ENCODE measurements around the gene OTULIN. TPM values are rescaled to one million over a fixed set of nuclear protein-coding genes. Genes with fewer than 3 reads are reported as not detected.

OTULIN gene
- total RNA-seq, 1 experiment from 2014 or later, result 23.0 TPM

DNA sequence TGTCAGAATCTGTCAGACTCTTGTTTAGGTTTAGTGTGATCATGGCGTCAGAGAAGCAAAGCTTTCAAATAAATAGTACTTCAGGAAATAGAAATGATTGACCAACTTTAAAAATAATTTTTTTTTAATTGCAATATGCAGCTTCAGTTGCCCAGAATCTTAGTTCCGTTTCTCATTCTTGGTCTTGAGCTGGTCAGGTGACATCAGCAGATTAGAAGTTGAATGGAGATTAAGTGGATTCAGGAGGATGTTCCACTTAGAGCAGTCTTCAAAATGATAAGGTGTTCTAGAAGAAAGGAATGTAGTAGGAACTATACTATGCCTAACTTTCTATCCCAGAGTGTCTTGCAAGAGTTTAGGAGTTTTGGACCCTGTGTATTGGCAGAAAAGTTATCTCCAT, 30.6 kb downstream of the OTULIN start:
- no peak for DNase-seq (ENCODE audit: extremely low read depth, low read depth)

DNA sequence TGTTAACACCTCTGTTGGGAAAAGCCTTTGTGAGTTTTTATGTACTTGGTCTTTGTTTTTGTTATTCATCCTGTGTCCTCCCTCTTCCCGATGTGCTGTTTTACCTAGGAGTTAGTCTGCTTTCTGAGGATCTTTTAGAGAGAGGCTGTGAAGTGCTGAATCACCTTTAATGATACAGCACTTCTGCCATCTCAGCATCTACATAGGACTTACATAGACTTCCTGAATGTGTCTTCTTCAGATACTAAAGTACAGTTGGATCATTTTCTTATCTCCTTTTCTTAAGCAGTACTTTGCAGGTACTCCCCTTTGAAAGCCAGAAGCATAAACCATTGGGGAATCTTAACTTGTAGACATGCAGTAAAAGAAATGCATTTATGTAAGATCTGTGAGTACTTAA, 31.5 kb downstream of the OTULIN start:
- peak; percentile 65 for DNase-seq (ENCODE audit: extremely low read depth, low read depth)

DNA sequence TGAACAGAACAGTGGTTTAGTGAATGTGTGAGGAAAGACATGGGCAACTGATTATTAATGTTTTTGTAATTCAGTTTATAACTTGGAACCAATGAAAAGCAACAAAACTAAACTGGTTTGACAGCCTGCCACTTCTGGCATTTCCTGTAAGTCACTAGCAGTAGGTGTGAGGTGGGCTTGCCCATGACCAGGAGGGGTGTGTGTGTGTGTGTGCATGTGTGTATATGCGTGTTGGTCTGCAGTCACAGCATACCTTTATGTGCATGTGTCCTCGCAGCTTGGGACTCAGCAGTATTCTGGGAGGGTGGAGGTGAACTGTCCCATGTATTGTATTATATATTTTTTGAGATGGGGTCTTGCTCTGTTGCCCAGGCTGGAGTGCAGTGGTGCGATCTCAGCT, 32.3 kb downstream of the OTULIN start:
- no peak for DNase-seq (ENCODE audit: extremely low read depth, low read depth)

DNA sequence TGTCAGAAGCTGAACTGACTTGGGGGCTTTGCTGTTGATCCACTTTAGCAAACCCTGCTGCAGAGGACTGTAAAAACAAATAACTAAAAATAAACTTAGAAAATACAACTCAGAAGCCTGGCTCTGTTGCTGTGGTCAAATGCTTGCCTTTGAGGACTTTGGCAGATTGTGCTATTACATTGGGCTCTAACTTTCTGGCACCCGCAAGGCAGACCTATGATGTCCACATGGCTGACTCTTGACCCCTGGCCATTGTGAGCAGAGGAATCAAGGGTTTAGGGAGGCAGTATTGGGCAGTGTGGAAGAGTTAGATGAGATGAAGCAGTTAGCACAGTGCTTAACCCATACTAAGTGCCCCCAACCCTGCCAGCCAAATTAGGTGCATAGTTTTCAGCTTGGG, 34.0 kb downstream of the OTULIN start:
- no peak for DNase-seq (ENCODE audit: extremely low read depth, low read depth)

DNA sequence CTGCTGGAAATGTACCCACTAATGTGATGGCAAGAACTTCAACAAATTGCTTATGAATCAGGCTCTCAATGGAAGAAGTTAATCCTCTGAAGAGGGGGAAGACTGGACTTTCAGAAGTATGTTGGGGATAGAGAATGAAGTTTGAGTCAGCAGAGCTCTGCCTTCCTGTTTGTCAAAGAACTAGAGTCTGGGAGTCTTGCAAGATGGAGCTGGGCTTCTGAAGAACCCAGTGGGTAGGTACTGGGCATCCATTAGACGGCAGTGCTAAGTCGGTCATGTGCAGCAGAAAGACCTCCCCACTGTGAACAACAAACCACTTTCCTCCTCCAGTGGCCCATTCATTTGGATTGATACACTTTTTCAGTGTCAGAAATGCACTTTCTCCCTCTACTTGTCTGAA, 34.6 kb downstream of the OTULIN start:
- DNase-seq (ENCODE audit: extremely low read depth, low read depth), result no peak

DNA sequence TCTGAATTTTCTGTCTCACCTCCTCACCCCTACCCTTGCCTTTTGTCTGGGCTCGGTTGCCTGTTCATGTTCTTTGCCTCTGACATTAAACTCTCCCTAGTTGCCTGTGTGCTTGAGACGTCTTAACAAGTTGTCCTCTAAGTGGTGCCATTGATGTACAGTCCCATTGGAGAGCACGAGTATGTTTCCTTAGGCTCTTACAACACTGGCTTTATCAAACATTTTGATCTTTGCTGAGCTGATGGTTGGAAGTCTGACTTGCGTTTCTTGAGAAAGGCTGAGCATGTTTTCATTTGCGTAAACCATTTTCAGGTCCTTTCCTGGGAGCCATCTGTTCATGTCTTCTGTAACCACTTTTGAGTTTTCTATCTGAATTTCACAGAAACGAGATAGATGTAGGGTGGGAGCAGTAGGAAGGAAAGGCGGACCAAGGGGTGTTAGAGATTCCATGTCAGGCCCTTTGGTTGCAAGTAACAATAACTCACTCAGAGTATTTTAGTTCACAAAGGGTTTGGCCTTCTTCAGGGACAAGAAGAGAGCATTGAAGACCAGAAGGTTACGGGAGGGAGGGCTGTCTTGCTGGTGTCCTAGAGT, 35.4 kb downstream of the OTULIN start:
- DNase-seq (ENCODE audit: extremely low read depth, low read depth), result no peak

DNA sequence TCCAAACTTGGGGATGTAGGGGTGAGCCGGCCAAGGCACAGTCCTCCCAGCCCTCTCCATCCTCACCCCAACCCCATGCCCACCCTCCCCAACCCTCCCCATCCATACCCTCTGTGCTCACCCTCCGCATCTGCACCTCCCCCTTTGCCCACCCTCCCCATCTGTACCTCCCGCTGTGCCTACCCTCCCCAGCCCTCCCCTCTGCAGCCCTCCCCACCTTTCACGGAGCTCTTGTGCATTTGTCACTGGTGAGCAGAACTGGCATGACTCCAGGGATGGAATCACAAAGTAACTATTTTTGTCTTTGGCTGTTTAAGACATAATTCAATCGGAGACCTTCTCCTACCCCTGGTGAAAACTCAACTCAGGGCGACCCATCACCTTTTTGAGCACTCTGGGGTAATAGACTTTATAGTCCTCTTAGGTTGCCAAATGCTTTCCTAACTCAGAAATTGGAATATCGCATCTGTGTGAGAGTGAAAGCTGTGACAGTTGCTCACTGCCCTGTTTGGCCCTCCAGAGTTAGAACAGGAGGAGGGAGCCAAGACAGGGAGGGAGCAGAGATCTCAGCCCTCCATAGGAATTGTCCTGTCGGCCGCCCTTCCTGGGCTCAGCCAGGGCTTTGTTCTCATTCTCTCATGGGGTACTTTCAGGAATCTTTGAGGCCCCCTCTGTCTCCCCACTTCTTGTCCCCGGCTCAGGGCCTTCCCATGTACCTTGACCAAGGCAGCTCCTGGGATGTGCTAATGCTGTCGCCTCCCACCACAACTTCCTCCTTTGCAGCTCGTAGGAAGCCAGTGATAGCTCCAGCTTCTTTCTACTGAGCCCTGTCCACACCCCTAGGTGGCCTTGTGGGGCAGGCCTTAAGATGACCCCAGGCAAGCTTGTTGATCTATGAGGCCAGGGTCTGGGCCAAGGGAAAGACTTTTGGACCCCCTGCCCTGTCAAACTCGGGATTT, 36.2 kb downstream of the OTULIN start:
- DNase-seq (ENCODE audit: extremely low read depth, low read depth), result no peak

DNA sequence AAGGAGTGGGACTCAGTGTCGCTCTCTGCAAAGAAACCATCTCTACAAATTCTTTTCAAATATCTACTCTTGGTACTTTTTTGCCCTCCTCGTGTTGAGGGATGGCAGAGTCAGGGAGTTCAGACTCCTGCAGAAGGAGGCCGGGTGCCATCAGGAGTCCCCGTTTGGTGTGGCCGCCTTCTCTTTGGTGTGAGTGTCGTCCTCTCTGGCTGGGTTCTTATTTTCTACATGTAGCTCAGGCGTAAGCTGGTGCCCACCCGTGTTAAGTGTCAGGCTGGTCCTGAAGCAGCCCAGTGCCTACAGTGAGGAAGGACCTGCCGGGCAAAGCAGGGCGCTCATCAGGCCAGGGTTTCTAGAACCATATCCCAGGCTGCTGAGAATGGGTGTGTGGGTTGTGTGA, 37.0 kb downstream of the OTULIN start:
- DNase-seq (ENCODE audit: extremely low read depth, low read depth), result no peak

DNA sequence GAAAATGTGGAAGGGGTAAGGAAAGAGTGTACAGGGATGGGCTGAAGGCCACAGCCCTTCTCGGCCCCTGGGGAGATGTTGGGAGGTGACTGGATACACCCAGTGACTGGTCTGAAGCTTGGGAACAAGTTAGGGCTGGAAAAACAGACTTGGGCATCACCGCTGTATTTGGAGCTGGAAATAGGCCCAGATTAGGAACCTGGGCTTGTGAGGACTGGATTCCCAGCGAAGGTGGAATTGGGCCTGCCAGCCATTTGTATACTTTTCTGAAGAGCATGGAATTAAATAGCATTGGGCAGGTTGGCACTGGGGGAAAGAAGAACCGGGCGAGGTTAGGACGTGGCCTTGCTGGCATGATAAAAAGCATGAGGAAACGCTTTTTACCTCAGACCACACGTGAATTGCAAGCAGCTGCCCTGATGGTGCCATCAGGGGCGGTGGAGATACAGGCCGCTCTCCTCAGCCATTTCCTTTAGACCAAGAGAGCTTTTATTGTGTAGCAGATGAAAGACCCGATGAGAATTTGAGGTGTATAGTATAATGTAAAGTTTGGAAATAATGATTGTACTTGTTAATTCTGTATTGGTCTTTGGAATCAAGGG, 37.8 kb downstream of the OTULIN start:
- no peak for DNase-seq (ENCODE audit: extremely low read depth, low read depth)

DNA sequence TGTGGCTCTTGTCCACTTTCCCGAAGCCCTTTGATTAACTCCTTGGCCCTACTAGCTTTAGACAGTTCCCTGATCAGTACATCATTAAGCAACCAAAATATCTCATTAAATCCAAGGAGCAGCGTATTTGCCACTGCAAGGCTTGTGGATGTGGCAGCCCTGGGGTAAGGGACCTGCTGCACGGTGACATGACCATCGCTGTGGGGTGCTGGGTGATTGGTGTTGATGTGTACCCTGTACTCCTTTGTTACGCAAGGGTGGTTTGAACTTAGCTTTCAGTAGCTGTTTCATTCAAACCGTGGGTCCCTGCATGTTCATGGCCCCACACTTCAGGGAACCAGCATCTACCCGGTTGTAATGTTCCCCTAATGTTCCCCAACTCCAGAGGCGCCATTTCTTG, 41.0 kb downstream of the OTULIN start:
- DNase-seq (ENCODE audit: extremely low read depth, low read depth), result no peak

DNA sequence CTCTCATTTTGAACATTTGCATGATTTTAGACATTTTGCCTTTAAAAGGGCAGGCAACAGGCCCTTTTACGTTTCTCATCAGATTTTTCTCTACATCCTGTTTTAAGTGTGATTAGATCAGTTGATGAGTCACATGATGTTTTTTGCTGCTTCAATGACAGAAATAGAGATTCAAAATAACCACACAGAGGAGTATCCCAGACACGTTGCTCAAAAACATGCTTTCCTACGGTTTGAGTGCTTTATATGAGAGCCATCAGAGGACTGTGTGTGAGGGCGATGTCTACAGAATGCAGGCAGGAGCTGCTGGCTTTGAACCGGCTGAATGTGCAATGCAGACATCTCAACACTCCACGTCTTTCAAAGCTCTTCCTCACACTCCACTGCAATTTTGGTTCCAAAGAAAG, 42.1 kb downstream of the OTULIN start:
- DNase-seq (ENCODE audit: extremely low read depth, low read depth), result no peak

DNA sequence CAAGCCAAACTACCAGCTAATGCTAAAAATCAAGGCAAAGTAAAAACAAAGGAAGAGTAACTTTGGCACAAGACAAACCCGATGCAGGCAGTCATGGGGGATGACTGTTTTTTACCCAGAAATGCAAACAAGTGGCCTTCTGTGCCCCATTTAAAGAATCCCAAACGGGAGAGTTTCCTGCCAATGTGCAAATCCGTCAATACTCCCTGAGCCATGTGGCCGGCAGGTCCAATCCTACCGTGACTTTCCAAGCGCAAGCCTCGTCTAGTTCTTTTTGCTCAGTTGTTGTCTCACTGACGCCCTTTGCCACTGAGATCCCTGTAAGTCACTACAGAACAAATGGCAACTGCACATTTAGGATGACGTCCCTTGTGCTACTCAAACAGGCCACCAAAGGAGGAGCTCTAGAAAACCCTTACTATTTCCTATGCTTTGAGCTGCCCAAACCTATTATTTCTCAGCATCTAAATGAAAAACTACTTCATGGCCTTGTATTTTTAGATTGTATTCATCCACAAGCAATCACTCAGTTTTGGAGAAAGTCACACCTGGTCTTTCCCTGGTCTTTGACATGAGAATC, 43.4 kb downstream of the OTULIN start:
- no peak for DNase-seq (ENCODE audit: extremely low read depth, low read depth)

DNA sequence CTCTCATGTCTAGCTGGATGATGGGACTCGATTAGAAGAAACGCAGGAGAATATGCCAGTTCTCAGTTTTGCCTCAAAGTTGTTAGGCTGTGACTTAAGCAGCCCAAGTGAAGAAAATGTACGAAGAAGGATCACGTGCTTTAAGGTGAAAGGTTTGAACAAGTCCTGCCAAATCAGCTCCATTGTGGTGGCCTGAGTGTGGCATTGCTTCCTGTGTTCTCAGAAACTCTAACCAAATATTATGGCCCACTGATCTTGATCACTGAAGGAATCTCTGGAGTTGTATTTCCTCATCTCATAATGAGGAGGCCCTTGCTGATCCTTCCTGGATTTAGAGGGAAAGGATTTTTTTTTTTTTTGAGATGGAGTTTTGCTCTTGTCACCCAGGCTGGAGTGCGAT, 44.0 kb downstream of the OTULIN start:
- no peak for DNase-seq (ENCODE audit: extremely low read depth, low read depth)

DNA sequence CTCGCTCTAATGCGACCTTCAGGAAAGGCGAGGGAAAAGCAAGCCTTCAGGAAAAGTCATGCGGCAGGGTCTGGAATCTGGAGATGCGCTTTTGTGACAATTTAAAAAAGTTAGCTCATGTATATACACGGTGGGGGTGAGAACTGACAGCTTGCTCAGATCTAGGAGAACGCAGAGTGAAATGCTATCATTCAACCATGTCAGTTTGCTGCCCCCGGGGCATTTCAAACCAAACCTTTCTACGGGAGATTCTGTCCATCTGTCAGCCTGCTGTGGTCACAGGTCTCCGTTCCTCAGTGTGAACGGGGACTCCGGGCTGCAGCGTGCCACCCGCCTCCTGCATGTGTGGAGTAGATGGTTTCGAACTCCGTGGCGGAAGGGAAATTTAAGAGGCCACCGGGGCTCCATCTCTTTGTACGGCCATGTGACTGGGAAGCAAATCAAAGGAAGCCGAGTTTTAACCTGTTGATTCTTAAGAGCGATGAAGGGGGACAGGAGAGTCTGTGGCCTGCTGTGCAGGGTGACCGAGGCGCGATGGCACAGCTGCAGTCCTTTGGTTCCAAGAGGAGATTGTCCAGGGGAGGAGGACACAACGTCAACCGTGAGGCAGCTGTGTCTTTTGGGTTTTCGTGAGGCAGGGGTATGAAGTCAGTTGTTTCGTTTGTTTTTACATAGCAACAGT, 45.9 kb downstream of the OTULIN start:
- no peak for DNase-seq (ENCODE audit: extremely low read depth, low read depth)

DNA sequence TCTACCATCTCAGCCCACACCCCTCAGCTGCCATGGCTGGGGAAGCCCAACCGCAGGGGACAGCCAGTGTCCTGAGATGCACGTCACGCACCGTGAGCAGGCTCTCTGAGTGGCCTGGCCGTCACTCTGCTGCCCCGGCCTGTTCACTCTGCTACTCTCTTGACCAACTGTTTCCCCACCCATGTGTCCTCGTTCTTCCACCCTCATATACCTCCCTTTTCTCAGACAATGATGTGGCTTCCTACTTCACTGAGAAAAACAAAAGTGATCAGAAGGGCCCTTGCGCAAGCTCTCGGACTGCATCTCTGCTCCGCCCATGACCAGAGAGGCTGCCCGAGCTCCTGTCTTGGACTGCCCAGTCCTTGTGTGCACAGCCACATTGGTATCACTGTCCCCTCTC, 47.6 kb downstream of the OTULIN start:
- DNase-seq (ENCODE audit: extremely low read depth, low read depth), result no peak

DNA sequence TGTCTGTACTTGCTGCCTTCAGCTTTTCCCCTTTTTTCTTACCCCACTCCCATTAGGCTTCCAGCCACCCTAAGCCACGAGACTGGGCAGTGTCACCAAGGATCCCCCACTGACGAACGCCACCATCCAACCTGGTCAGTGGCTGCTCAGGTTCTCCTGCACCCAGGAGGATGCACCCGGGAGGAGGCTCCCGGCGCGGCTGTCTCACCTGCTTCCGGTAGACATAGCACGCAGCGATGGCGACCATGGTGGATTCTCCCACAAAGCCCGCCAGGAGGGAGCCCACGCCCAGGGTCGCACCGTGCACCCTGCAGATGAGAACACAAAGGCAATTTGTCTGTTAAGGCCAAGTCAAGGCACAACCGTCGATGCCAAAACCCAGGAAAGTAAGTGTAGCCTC, 48.1 kb downstream of the OTULIN start:
- DNase-seq (ENCODE audit: extremely low read depth, low read depth), result no peak

DNA sequence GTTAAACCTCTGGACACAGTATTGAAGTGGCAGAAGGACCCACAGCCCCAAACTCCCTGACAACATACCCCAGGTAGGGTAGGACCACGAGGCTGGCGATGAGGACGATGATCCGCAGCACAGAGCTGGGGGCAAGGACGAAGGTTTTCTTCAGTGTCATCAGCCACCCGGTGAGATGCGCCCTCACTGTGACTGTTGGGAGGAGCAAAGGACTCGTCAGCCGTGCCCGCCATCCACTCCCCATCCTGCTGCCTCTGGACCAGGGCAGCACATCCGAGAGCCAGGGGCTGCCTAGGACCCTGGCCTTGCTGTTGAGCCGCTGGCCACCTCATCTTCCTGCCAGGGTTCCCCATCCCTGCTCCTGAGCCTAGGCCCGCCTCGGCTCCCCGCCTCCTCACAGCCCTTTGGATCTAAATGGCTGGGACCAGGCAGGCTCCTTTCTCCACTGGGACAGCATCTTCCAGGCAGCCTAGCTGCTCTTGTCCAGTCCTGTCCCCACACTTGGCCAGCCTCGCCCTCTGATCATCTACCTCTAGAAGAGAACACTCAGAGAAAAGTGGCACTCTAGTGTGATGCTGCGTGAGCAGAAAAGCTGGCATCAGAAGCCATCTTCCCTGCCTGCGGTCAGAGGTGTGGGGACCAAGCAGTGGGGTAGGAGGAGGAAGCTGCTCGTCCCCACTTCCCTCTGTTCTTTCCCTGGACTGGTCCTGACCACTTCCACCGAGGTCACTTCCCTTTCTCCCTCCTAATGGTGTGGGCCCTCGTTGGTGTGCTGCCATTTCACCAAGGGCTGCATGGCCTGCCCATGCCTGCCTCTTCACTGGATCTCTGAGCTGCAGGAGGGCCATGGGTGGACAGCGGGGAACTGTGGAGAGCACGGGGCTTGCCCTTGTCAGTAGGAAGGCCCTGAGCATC, 49.2 kb downstream of the OTULIN start:
- no peak for DNase-seq (ENCODE audit: extremely low read depth, low read depth)

DNA sequence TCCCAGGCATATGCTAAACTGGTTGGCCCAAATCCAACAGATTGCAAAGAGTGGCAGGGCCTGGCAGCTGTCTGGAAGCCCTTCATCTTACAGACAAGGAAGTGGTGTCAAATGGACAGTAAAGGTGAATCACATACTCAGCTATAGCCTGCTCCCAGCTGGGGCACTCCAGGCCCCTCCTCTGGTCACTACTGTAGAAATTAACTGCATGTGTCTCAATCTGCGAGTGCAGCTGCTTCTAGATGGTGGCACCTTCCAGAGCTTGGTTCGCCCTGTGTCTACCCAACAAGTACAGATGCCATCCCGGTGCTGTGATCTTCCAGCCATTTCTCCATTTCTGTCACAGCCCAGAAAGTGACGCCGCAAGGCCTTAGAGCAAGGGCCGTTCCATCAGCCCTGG, 50.2 kb downstream of the OTULIN start:
- no peak for DNase-seq (ENCODE audit: extremely low read depth, low read depth)

DNA sequence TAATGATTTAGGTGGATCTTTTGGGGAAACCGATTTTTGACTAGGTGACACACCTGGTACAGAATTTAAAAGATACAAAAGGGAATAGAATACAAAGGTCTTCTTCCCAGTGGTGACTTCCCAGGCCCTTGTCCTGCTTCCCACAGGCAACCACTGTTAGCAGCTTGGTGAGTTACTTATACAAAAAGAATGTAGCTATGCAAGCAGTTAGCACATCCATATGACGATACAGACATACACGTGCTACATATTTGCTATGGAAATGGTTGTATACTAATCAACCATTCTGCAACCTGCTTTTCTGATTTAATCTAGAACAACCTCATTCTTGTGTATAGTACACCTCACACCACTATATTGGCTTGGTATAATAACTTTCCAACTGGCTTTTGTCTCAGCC, 51.0 kb downstream of the OTULIN start:
- no peak for DNase-seq (ENCODE audit: extremely low read depth, low read depth)

All from NCI-H460 (cell line).